ELR (cell line): ENCODE measurements around the gene KIF7.
A peak's percentile ranks its signal among the peaks of the same experiment; 100 is the strongest.
"Not testable (repeated sequence)": the region's sequence is repeated elsewhere in the genome, so short reads cannot be mapped to it uniquely, and the experiment has no call there.

Source experiments
- DNase-seq: peaks from one replicate; pipeline ENCODE4 v3.0.0-alpha.2; 2015; ENCODE audit warnings: low read depth

The KIF7 gene

GRCh38 chr15:89616228-89616627, 39.0 kb downstream of the KIF7 start:
- no peak for DNase-seq

GRCh38 chr15:89615135-89615534, 40.1 kb downstream of the KIF7 start:
- no peak for DNase-seq

GRCh38 chr15:89614164-89614563, 41.1 kb downstream of the KIF7 start:
- DNase-seq: no peak

- no peak for DNase-seq
Observed at GRCh38 chr15:89613031-89613430, 42.2 kb downstream of the KIF7 start.

DNA sequence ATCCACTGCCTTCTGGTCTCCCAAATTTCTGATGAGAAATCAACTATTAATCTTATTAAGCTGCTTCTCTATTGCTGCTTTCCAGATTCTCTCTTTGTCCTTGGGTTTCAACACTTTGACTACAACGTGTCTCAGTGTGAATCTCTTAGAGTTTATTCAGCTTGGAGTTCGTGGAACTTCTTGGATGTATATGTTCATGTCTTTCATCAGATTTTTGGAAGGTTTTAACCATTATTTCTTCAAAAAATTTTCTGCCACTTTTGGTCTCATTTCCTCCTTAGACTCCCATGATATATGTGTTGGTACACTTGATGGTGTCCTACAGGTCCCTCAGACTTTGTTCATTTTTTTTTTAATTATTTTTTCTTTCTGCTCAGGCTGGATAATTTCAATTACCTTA, 44.0 kb downstream of the KIF7 start:
- no peak for DNase-seq

GRCh38 chr15:89599021-89599420, 56.2 kb downstream of the KIF7 start:
- DNase-seq: no peak

GRCh38 chr15:89593018-89593417, 62.2 kb downstream of the KIF7 start:
- DNase-seq: no peak

DNA sequence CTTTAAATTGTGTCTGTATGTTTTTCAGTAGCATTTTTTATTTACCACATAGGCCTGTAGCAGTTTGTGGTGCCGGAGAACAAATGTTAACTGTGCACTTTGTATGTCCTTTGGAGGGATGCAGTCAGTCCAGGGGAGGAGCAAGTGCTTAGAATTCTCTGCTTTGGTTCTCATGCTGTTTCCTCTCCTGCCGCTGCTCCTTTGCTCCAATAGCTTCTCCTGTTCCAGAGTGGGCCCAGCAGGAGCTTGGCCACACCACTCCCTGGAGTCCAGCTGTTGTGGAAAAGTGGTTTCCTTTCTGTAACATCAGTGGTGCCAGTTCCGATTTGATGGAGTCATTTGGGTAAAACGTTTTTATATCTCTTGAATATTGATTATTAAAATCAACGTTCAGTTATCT, 63.4 kb downstream of the KIF7 start:
- DNase-seq: no peak

DNA sequence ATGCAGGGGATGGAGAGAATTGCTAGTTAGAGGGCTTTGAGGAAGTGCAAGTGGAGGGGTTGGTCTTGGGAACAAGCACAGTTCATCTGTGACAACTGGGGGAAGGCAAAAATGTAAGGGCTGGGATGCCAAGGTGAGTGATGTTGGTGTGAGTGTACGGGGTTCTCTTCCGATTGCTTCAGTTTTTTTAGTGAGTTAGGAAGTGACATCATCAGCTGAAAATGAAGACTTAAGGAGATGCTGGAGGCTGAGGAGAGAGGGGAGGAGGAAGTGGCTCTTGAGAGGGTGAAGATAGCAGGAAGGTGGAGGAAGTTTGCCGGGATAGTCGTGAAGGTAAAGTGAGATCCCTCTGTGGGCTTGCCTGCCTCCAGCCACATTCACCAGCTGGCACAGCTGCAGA, 67.3 kb downstream of the KIF7 start:
- DNase-seq: peak; percentile 85

DNA sequence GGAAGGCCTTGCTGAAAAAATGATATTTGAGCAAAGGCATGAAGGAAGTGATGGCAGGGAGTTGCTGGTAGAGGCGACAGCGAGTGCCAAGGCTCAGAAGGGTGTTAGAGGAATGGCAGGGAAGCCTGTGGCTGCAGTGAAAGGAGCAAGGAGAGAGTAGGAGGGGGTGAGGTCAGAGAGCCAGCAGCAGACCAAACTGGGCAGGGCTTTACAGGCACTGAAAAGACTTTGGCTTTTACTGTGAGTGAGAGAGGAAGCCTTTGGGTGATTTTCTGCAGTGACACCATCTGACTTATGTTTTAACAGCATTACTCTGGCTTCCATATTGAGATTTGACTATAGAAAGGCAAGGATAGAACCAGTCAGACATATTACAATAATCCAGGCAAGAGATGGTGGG, 68.6 kb downstream of the KIF7 start:
- no peak for DNase-seq

GRCh38 chr15:89580747-89581146, 74.5 kb downstream of the KIF7 start:
- not testable (repeated sequence) for DNase-seq

GRCh38 chr15:89578146-89578545, 77.1 kb downstream of the KIF7 start:
- DNase-seq: no peak
